HG03025 (cell line): ENCODE data around the gene STEAP1B.

Experiments
- ATAC-seq: cut with Tn5 transposase; IDR thresholded peaks from one replicate; pipeline ENCODE4 v1.9.1; 2021; ENCODE audit warnings: mild to moderate bottlenecking, moderate library complexity; ENCODE audit not compliant: unreplicated experiment, low FRiP score

Gene STEAP1B

DNA sequence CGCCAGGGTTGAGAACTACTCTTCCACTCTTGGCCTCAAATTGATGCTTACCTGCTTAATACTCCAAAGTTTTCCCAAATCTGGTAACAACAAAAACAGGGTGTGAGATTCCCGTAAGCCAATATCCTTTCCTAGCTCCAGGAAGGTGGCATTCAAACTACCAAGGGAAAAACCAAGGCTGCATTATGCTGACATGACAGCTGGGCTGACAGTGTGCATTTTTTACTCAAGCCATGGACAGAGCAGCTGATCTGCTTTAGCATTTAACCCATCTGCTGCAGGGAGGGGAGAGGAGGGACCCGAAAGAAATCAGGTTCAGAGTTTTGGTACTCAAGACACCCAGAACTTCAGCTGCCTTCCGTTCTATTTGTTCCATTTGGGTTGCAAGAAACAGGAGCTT lies 93.3 kb downstream of the STEAP1B start:
- ATAC-seq: no peak

DNA sequence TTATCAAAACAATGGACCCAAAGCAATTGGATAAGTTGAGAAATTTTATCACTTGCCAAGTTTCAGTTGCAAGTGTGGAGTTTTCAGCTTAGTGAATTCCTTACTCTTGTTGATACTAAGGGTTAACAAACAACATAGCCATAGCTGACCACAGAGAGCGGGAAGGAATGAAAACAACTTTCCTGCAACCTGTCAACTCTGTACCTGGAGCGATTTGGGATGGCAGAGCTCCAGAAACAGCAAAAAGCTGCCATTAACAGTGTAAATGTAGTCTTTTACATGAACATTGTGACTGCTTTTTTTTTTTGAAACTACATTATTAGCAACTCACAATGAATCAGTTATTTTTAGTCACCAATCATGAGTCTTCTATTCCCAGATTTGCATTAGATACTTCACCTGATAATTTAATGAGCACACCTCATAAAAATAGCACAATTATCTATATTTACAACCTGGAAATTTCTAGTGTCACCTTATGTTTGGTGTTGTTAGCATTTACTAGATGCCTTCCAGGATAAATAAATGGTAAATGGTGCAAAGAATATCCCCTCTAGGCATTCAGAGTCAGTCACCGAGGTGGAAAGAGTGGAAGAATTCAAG lies 95.5 kb downstream of the STEAP1B start:
- no peak for ATAC-seq

DNA sequence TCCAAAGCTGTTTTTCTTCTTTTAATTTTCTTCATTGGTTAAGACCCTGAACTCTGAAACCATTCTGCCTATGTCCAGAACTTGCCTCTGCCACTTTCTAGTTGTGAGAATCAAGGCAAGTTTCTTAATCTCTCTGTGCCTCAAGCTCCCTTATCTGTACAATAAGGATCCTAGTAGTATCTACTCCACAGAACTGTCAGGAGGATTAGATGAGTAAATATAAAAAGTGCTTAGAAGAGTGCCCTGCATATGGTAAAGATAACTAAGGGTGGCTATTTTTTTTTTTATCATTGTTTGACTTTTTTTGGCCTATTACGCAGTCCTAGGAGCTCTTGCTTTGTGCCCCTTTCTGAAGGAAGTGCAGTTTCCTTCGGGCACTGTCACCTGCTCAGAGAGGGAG lies 96.6 kb downstream of the STEAP1B start:
- no peak for ATAC-seq

DNA sequence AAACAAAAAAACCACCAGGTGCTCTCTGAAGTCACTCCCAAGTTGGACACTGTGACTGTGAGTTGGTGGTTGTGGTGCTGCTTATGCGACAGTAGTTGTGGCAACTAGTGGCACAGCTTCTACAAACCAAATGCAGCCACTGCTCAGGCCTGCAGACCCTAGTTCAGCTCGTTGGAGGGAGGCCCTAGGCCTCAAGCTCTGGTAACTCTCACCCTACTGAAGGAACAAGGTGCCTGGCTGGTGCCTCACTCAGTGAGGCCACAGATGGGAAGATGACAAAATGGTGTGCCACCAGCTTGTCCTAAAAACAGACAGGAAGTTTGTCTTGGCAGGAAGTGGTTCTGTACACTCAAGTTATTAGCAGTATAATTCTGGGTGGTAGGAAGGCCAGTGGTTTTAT lies 97.7 kb downstream of the STEAP1B start:
- no peak for ATAC-seq

DNA sequence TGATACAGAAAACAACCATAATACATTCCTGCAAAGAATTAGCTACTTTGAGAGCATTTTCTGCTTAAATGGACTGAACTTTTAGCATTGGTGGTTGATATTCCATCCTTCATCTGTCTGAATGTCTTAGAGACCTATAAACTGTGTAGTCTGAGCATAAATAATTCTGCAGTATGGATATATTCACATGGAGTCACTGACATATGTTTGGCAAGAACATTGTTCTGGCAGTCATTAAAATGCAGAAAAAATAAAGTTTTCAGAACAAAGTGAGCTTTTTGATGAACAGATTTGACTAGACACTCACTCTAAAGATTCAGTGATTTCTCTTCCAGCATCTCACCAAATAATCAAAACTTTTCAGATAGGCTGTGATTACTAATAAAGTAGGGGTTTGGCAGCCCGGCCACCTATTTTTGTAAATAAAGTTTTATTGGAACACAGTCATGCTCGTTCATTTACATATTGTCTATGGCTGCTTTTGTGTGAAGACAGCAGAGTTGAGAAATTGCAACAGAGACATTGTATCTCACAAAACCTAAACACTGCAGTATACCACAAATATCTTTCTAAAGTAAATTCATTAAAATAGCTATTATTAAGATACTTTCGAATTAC lies 98.9 kb downstream of the STEAP1B start:
- no peak for ATAC-seq

DNA sequence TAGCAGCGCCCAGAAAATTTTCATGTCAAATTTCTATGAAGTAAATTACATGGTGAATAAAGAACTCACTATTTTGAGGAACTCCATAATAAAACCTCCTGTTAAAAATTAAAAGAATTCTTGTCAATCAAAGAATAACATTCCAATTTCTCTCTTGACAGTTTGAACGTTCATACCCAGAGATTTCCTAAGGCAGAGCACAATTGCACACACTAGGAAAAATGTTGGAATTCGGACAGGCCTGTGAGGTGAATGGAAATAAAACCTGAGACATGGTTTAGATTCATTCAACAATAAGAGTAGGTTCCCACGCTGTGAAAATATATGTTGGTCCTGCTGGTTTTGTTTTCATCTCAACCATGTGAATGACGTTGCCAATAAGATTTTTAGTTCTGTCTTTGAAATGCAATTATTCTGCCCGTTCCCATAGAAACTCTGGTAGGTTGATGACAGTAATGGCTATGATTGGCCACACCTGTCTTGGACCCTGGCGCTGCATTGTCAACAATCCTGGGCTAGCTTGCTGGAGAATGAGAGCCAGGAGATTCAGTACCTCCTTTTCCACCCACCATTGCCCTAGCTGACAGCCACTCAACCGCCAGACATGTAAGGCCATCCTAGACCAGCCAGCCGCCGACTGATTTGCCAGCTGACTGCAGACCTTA lies 99.7 kb downstream of the STEAP1B start:
- no peak for ATAC-seq

DNA sequence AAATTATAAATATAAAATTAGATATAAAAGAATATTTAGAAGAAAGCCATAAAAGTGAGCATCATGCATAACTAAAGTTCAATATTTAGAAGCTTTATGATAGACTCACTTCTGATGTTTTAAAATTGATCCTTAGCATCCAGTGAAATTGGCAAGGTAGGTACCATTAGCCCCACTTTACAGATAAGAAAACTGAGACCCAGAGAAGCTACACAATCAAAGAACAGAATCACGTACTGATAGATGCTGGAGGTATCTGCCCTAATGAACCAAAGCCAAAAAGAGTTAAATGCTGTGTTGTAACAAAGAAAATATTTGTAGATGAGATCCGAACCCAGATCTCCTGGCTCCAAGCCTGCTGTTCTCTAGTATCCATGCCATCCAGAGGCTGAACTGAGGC lies 100.4 kb downstream of the STEAP1B start:
- ATAC-seq: no peak

DNA sequence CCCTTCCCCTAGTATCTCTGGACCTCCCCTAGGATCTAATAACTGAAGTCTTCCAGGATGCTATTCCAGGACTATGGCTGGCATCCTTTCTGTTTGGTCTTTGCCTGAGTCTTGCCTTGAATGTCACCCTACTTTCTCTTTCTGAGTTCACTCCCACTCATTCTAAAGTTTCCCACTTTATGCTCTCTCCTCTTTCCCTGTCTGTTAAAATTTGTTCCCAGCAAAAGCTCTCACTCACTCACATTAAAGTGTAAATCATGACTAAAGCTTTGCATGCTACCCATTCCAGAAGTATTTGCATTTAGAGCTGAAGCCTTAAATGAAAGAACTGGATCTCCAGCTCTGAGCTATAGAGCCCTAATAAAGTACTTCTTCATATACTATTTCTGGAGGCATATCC lies 100.9 kb downstream of the STEAP1B start:
- ATAC-seq: no peak

DNA sequence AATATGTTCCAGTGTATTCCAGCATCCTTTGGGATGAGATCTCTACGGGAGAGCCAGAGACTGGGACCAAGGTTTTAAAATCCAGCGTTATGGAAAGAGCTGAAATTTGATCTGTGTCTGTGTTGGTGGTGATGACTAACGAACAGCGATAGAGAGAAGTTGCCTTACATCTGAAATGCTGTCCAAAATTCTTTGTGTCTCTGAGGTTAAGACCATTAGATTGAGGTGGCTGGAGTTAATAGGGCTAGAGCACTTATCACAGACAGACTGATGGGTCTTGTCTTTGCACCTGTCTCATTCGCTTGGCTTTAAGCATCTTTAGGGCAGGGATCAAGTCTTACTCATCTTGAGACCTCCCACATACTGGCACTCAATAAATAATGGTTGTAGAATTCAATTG lies 102.0 kb downstream of the STEAP1B start:
- no peak for ATAC-seq

DNA sequence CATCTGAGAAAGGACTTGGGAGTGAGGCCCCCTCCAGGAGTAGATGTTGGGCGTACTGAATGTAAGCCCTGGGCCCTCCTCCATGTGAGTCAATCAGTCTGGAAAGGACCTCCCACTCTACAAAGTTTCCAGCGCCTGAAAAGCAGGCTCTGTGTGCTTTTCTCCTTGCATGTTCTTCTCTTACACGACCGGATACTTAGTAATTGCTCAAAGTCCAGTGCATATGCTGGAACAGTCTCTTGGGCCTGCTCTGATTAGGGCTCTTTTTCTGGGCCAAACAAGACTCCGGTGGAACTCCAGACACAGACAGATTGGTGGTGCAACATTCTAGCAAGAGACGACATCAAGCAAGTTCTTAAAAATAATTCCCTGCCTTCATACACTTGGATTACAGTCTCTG lies 104.8 kb downstream of the STEAP1B start:
- no peak for ATAC-seq

DNA sequence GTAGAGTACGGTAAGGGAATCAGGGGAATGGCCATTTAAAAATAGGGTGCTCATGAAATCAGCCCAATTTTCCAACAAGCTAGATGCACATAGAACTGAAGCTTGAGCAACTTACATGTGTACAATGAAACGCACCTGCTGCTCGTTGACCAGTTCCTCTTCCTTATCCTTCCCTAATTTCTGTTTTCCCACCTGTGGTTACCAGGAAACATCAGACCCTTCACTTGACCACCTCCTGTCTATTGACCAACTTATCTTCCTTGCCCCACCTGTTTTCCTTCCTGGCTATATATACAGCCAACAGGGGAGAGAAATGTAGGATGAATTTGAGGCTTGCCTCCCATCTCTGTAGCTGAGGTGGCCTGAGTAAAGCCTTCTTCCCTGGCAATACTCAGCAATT lies 105.2 kb downstream of the STEAP1B start:
- no peak for ATAC-seq

DNA sequence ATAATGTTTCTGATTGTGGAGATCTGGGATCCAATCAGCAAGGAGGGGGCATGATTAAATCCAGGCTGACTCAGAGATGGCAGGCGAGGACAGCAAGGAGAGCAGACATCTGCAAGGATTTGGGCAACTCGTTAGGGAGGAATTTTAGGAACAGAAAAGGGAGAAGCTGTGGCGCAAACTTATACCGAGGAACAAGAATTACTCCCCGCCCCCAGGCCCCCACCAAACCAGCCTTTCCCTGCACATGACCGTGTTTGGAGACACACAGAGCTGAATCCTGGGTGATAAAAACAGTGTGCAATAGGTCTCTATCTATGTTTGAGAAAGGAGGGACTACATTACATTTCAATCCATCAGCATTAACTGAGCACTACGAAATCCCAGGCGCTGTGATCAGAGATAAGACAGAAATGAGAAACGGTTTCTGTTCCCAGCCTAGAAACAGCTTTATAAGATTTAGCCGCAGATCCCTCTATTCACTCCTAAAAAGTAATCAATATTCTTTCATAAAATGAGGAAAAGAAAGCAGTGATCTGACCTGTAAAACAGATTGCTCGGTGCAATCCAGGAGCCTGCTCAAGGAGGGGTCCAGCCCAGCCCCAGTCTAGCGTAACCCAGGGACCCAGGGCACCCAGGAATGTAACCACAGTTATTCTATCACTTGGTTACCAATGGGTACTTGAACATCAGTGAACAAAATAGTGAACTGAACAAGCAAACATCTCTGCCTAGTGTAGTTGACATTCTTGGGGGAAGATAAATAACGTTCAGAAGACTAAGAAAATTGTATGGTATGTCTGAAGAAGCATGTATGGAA lies 105.9 kb downstream of the STEAP1B start:
- no peak for ATAC-seq

DNA sequence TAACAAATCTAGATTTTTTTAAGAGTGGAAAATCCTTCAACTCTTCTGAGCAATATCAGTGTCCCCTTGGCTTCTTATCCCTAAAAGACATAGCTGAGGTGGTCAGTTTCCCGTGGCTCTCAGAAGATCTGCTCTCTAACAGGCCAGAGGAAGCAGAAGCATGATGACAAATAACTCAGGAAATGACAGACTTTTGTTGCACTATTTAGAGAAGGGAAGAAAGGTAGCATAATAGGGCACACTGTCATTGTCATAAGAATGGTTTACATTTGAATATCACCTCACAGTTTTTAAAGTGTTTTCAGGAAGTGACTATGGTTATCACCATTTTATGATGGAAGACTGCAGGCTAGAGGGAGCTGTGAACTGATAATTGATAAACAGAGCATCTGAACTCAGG lies 109.5 kb downstream of the STEAP1B start:
- ATAC-seq: no peak

DNA sequence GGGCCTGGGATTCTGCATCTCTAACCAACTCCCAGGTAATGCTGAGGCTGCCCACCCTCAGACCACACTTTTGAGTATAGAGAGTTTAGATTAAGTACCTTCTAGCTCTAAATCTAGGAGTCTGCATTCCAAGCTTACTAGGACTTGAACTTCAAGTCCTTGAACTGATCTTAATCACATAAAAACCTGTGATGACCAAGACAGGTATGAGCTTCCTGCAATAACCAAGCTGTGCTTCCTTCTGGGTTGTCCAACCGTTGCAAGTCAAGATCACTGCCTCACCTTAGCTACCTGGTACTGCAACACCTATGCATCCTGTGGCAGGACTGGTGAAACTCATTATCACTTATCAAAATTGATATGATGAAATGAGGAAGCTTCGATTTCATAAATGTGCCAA lies 110.1 kb downstream of the STEAP1B start:
- ATAC-seq: no peak

DNA sequence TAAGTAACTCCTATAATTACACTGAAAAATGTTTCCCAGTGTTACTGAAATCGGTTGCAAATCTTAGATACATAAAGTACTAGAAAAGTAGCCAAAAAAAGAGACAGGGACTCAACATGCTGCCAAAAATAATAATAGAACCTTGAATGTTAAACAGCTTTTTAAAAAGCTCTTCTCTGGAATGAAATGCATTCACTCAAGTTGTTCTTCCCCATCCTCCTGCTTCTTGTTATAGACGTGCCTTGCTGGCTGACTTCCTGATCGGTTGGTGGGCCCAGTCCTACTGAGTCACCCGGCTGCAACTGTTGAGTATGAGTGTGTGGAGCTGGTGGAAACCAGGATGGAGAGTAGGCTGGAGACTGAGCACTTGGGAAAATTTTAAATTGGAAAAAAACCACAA lies 112.4 kb downstream of the STEAP1B start:
- no peak for ATAC-seq

DNA sequence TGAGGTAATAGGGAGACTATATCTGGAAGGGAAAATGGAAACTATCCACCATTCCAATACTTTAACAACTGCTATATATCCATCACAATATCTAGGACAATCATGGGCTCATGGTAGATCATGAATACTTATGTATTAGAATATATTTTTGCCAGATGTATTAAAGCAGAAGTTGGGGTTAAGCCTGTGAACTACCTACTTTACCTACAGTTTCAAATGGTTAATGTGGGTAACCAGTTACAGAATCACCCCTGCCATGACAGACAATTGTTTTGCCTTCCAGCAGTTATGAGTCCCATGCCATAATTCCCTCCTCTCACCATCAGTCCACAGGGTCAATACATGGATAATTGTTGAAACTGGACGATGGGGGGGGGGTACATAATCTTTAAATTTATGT lies 113.1 kb downstream of the STEAP1B start:
- peak; percentile 46 for ATAC-seq

DNA sequence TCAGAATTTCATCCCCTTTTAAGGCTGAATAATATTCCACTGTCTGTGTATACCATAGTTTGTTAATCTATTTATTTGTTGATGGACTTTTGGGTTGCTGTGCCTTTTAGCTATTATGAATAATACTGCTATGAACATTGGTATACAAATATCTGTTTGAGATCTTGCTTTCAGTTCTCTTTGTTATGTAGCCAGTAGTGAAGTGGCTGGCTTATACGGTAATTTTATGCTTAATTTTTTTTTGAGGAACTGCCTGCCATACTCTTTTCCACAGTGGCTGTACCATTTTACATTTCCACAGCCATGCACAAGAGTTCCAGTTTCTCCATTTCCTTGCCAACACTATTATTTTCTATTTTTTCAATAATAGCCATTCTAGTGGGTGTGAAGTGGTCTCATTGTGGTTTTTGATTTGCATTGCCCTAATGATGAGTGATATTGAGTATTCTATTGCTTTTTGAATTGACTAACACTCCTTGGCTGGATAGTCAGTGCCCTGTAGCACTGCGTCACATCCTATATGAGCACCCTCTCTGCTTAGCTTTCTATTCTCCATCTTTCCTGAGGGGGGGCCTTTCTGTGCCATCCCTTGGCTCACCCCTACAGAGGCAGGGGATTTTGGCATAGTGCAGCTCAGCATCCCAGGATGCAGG lies 113.7 kb downstream of the STEAP1B start:
- ATAC-seq: peak; percentile 66

DNA sequence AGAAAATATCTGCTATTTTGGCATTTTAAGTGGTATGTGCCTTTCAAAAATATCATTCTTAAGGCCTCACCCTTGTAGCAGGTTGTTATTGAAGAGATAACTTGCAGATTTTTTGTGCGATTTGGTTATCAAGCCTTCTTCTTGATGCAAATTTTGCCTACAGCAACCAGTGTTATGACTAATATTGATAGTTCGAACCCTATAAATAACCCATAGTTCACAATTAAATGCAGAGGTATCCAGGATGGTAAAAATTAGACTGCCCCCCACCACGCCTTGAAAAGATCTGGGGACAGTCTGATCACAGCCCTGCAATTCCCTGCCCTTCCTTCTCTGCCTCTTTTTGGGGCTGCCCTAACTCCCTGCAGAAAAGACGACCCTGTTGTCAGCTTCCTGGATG lies 114.7 kb downstream of the STEAP1B start:
- ATAC-seq: no peak

DNA sequence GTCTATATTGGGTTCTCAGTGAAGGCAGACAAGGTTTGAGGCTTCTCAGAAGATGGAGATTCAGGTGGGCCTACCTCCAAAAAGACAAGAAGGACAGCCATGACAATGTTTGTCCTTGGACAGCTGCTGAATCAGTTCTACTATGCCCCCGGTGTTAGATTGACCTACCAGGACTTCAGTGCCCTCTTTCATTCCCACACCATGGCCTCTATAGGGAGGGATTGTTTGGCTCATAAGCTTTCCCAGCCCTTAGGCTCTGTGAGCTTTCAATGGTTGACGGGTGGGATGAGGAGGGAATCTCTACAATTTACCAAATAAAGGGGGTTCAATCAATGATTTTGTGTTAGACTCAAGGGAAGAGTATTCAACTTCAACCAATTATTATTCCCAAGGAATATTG lies 119.7 kb downstream of the STEAP1B start:
- ATAC-seq: no peak

DNA sequence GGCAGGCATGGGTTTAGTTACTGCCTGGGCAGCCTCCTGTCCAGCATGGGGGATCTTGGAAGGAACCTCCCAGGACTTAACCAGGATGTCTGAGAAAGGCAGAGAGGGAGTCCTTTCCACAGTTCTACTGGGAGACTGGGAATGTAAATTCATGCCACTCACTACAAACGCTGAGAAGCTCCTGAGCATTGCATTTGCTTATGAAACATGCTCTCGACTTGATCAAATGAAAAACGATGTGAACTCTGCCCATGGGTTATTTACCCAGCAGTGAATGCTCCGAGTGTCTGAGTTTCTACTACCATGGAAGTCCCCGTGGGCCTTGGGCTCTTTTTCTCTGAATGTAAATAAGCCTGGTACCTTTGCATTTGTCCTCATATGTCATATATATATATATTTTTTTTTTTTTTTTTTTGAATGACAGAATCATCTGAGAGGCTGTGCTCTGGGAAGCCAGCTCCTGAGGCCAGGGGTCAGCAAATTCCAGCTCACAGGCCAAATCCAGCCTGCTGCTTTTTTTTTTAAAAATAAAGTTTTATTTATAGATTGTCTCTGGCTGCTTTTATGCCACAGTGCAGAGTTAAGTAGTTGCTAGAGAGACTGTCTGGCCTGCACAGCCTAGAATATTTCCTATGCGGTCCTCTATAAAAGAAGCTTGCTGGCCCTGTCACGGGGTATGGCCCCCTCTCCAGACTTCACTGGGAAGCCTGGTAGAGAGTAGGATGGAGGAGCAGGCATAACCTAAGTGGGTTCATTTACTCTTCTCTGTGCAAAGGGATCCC lies 121.6 kb downstream of the STEAP1B start:
- ATAC-seq: no peak
